ENCODE measurements around the gene VPS37B. TPM values are rescaled to one million over a fixed set of nuclear protein-coding genes. Genes with fewer than 3 reads are reported as not detected.

The VPS37B gene
- total RNA-seq, 1 experiment from 2014 or later, result 12.3 TPM

DNA sequence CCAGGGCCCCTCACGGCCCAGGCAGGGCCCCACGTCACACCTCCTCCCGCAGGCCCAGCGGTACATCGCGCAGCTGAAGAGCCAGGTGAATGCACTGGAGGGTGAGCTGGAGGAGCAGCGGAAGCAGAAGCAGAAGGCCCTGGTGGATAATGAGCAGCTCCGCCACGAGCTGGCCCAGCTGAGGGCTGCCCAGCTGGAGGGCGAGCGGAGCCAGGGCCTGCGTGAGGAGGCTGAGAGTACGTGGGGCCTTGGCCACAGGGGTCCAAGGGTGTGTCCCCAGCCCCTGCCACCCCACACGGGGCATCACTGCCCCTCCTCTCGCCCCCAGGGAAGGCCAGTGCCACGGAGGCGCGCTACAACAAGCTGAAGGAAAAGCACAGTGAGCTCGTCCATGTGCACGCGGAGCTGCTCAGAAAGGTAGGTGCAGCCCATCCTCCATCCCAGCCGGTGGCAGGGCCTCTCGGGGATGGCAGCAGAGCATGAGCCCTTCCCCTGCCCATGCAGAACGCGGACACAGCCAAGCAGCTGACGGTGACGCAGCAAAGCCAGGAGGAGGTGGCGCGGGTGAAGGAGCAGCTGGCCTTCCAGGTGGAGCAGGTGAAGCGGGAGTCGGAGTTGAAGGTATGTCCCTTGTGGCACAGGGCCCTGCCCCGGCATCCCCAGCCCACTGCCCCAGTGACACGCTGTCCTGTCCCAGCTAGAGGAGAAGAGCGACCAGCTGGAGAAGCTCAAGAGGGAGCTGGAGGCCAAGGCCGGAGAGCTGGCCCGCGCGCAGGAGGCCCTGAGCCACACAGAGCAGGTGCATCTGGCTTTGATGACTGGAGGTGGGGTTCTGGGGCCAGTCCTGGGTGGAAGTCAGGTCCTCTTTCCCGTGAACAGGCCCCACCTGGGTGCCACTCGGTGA lies 39.7 kb downstream of the VPS37B start:
- no peak overlapping the region for H2AK5ac ChIP-seq (ENCODE audit: insufficient read length, low read length)
- Mint-ChIP-seq H3K9me3 (no peaks in the 10 kb centered on the region), H3K4me3 (no peak overlapping the region), H3K36me3 (ENCODE audit: insufficient read depth in 1 of 3, low read depth in 3 of 3) (peaks cover 0 to 6% (median 0%) of the 10 kb centered on the region in 3 experiments; a peak in 2 of 7 replicates), H3K27me3 (ENCODE audit: low read depth) (peaks cover 4% of the 10 kb centered on the region), H3K4me1 (peaks cover 0 to 4% of the 10 kb centered on the region in 2 experiments; a peak in 2 of 4 replicates), H3K27ac (peak overlapping the region in 1 of 3 experiments; percentile 31; a peak in 1 of 7 replicates)
- no peak overlapping the region for H3K23ac ChIP-seq (ENCODE audit: insufficient read length, low read depth, low read length)
- DNase-seq, result no peak
- H2BK5ac ChIP-seq (ENCODE audit: insufficient read length, low read length), result no peak overlapping the region
- H3K56ac ChIP-seq (ENCODE audit: insufficient read length, low read depth, low read length), result no peak overlapping the region
- H3K4ac ChIP-seq (ENCODE audit: low read depth, low read length), result no peak overlapping the region
- no peaks in the 10 kb centered on the region for H3K79me1 ChIP-seq (ENCODE audit: insufficient read depth, low read depth, low read length, poor library complexity, severe bottlenecking)
- H3K14ac ChIP-seq (ENCODE audit: insufficient read depth, low read length), result no peak overlapping the region; the same call in 1 of the 2 replicates
- H2BK12ac ChIP-seq (ENCODE audit: insufficient read length, low read depth, low read length), result no peak overlapping the region
- no peak overlapping the region for H3K4me2 ChIP-seq (ENCODE audit: insufficient read depth, insufficient read length, low read length)
- H3K9ac ChIP-seq (ENCODE audit: extremely low read depth, insufficient read length, low read length), result no peak overlapping the region
- H2BK15ac ChIP-seq (ENCODE audit: low read depth, low read length), result no peak overlapping the region
- H3T11ph ChIP-seq (ENCODE audit: low read length), result no peak overlapping the region
- WGBS (ENCODE audit: extremely low coverage, insufficient read length, low lambda C conversion rate), result no CpG with 5 or more reads among the region's 40 CpGs
- no peak overlapping the region for H3K27ac ChIP-seq (ENCODE audit: insufficient read length, low read depth, low read length)
- no peaks in the 10 kb centered on the region for H4K20me1 ChIP-seq (ENCODE audit: control insufficient read depth, insufficient read depth, insufficient read length)
- no peak overlapping the region for H2BK20ac ChIP-seq (ENCODE audit: low read depth, low read length, poor library complexity, severe bottlenecking)
- no peak overlapping the region for H4K5ac ChIP-seq (ENCODE audit: insufficient read length, low read depth, low read length)
- H3K18ac ChIP-seq (ENCODE audit: insufficient read length, low read depth, low read length), result no peak overlapping the region
- H2AFZ ChIP-seq (ENCODE audit: low read length), result no peak overlapping the region
- no peak overlapping the region for H2BK120ac ChIP-seq (ENCODE audit: low read depth, low read length, poor library complexity, severe bottlenecking)
- H3K9me3 ChIP-seq (ENCODE audit: control insufficient read depth, low read depth, low read length), result no peaks in the 10 kb centered on the region
- no peaks in the 10 kb centered on the region for H3K27me3 ChIP-seq (ENCODE audit: insufficient read depth, low read length)
- no peaks in the 10 kb centered on the region for H3K79me2 ChIP-seq (ENCODE audit: insufficient read depth, low read length)
- no peaks in the 10 kb centered on the region for H3K4me1 ChIP-seq (ENCODE audit: insufficient read depth, low read length)
- no peak overlapping the region for H4K91ac ChIP-seq (ENCODE audit: insufficient read length, low read depth, low read length)
- no peaks in the 10 kb centered on the region for H3K23me2 ChIP-seq (ENCODE audit: insufficient read length, low read depth, low read length, poor library complexity, severe bottlenecking)
- TF ChIP-seq, protein P1, sequence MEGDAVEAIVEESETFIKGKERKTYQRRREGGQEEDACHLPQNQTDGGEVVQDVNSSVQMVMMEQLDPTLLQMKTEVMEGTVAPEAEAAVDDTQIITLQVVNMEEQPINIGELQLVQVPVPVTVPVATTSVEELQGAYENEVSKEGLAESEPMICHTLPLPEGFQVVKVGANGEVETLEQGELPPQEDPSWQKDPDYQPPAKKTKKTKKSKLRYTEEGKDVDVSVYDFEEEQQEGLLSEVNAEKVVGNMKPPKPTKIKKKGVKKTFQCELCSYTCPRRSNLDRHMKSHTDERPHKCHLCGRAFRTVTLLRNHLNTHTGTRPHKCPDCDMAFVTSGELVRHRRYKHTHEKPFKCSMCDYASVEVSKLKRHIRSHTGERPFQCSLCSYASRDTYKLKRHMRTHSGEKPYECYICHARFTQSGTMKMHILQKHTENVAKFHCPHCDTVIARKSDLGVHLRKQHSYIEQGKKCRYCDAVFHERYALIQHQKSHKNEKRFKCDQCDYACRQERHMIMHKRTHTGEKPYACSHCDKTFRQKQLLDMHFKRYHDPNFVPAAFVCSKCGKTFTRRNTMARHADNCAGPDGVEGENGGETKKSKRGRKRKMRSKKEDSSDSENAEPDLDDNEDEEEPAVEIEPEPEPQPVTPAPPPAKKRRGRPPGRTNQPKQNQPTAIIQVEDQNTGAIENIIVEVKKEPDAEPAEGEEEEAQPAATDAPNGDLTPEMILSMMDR (conservative IDR thresholded peaks at IDR 0.05), result no peak
- H4K8ac ChIP-seq (replicated peaks; ENCODE audit: insufficient read length, low read depth, low read length), result no peak overlapping the region
